Activated B cell treated with CpG ODN at 0.5 μM for 24 hours (primary cell): ENCODE results near the gene ATP12A. TPM values are rescaled to one million over a fixed set of nuclear protein-coding genes. Genes with fewer than 3 reads are reported as not detected.

Experiments used
- ATAC-seq: fragments of 200-7000 bp; cut with Tn5 transposase; one replicate; pipeline ENCODE4 v1.10.0; 2021; ENCODE audit warnings: low read depth, mild to moderate bottlenecking, moderate library complexity
- CTCF ChIA-PET: fragments of 350-600 bp; sonication (Branson Sonifier 250); formaldehyde crosslinking; loops from one replicate; lab custom pipeline; 2021; ENCODE audit warnings: antibody characterized with exemption; lab: Charles Lee
- POLR2A ChIA-PET: fragments of 350-600 bp; sonication (Branson Sonifier 250); formaldehyde crosslinking; loops from one replicate; lab custom pipeline; 2021; ENCODE audit warnings: antibody characterized with exemption; lab: Charles Lee
- DNase-seq: peaks from one replicate; pipeline ENCODE4 v3.0.0; 2022
- H3K27ac Mint-ChIP-seq: one replicate; pipeline ENCODE4 v1.8.0; 2020; ENCODE audit warnings: mixed read lengths
- H3K27me3 Mint-ChIP-seq: one replicate; pipeline ENCODE4 v1.8.0; 2021; ENCODE audit warnings: mixed read lengths
- H3K36me3 Mint-ChIP-seq: one replicate; pipeline ENCODE4 v1.8.0; 2021; ENCODE audit warnings: low read depth, mixed read lengths
- H3K4me1 Mint-ChIP-seq: one replicate; pipeline ENCODE4 v1.8.0; 2021; ENCODE audit warnings: mixed read lengths
- H3K4me3 Mint-ChIP-seq: one replicate; pipeline ENCODE4 v1.8.0; 2020; ENCODE audit warnings: mild to moderate bottlenecking, mixed read lengths
- H3K9me3 Mint-ChIP-seq: one replicate; pipeline ENCODE4 v1.8.0; 2020; ENCODE audit warnings: mixed read lengths
- CTCF ChIP-seq: fragments of 200-600 bp; IDR thresholded peaks from one replicate; pipeline ENCODE4 v1.8.0; 2022; ENCODE audit warnings: antibody characterized with exemption, mild to moderate bottlenecking
- intact Hi-C: fragments of 100-400 bp; cut with micrococcal nuclease; formaldehyde crosslinking; loops from one replicate; pipeline ENCODE4 v1.15.1; 2024
- total RNA-seq: library from RNA; stranded (reverse); gene quantifications from 2 replicates; pipeline ENCODE4 v1.2.3, GENCODE V29; 2022

ATP12A gene
- total RNA-seq, 1 donor from 2014 or later = not detected

- H3K9me3 Mint-ChIP-seq = no peaks in the 10 kb centered on the region
- no peak overlapping the region for H3K4me3 Mint-ChIP-seq
- no peak for TF ChIP-seq CTCF
- no peak overlapping the region for H3K27ac Mint-ChIP-seq
- ChIA-PET CTCF (no interaction called here), POLR2A (no interaction called here)
- H3K4me1 Mint-ChIP-seq = peaks cover 6% of the 10 kb centered on the region
- peaks cover 22% of the 10 kb centered on the region for H3K27me3 Mint-ChIP-seq
- ATAC-seq (no peak), DNase-seq (no peak)
- H3K36me3 Mint-ChIP-seq = no peaks in the 10 kb centered on the region
- intact Hi-C loops = no loop called here
Observed at GRCh38 chr13:24663089-24663395, 17.2 kb upstream of the ATP12A start.

GRCh38 chr13:24663586-24663985, 16.6 kb upstream of the ATP12A start:
- Mint-ChIP-seq H3K4me3 (no peak overlapping the region), H3K36me3 (no peaks in the 10 kb centered on the region), H3K27me3 (peaks cover 27% of the 10 kb centered on the region), H3K9me3 (no peaks in the 10 kb centered on the region), H3K27ac (no peak overlapping the region), H3K4me1 (peaks cover 6% of the 10 kb centered on the region)
- ATAC-seq (no peak), DNase-seq (no peak)
- TF ChIP-seq CTCF = no peak
- ChIA-PET POLR2A (no interaction called here), CTCF (no interaction called here)
- intact Hi-C loops = no loop called here

GRCh38 chr13:24664726-24665409, 15.3 kb upstream of the ATP12A start:
- POLR2A ChIA-PET = no interaction called here
- intact Hi-C loops = no loop called here
- Mint-ChIP-seq H3K36me3 (no peaks in the 10 kb centered on the region), H3K27me3 (peaks cover 33% of the 10 kb centered on the region), H3K27ac (no peak overlapping the region), H3K9me3 (no peaks in the 10 kb centered on the region), H3K4me3 (no peak overlapping the region), H3K4me1 (peaks cover 6% of the 10 kb centered on the region)
- no peak for DNase-seq
- no peak for ATAC-seq
- TF ChIP-seq CTCF = no peak
- CTCF ChIA-PET = no interaction called here

GRCh38 chr13:24668511-24668910, 11.7 kb upstream of the ATP12A start:
- Mint-ChIP-seq H3K9me3 (no peaks in the 10 kb centered on the region), H3K27ac (no peak overlapping the region), H3K4me1 (peaks cover 8% of the 10 kb centered on the region), H3K36me3 (no peaks in the 10 kb centered on the region), H3K27me3 (peaks cover 39% of the 10 kb centered on the region), H3K4me3 (no peak overlapping the region)
- DNase-seq = no peak
- intact Hi-C loops = no loop called here
- no peak for ATAC-seq
- ChIA-PET CTCF (no interaction called here), POLR2A (no interaction called here)
- TF ChIP-seq CTCF = no peak

GRCh38 chr13:24668955-24669582, 11.1 kb upstream of the ATP12A start:
- intact Hi-C loops = no loop called here
- Mint-ChIP-seq H3K27me3 (peaks cover 39% of the 10 kb centered on the region), H3K27ac (no peak overlapping the region), H3K4me1 (peaks cover 8% of the 10 kb centered on the region), H3K4me3 (no peak overlapping the region), H3K36me3 (no peaks in the 10 kb centered on the region), H3K9me3 (no peaks in the 10 kb centered on the region)
- no peak for TF ChIP-seq CTCF
- no peak for ATAC-seq
- ChIA-PET POLR2A (no interaction called here), CTCF (no interaction called here)
- DNase-seq = no peak
